HG03280 (cell line): ENCODE measurements around the gene MICAL3.
A peak's percentile ranks its signal among the peaks of the same experiment; 100 is the strongest.
"Not testable (repeated sequence)": the region's sequence is repeated elsewhere in the genome, so short reads cannot be mapped to it uniquely, and the experiment has no call there.

Experiments
- ATAC-seq: cut with Tn5 transposase; IDR thresholded peaks from one replicate; pipeline ENCODE4 v1.9.1; 2021; ENCODE audit warnings: mild to moderate bottlenecking, moderate library complexity; ENCODE audit not compliant: unreplicated experiment

The MICAL3 gene

GRCh38 chr22:18032455-18033101, 8.2 kb upstream of the MICAL3 start:
- ATAC-seq = no peak

- ATAC-seq = no peak
Observed at GRCh38 chr22:18031695-18032454, 7.5 kb upstream of the MICAL3 start.

DNA sequence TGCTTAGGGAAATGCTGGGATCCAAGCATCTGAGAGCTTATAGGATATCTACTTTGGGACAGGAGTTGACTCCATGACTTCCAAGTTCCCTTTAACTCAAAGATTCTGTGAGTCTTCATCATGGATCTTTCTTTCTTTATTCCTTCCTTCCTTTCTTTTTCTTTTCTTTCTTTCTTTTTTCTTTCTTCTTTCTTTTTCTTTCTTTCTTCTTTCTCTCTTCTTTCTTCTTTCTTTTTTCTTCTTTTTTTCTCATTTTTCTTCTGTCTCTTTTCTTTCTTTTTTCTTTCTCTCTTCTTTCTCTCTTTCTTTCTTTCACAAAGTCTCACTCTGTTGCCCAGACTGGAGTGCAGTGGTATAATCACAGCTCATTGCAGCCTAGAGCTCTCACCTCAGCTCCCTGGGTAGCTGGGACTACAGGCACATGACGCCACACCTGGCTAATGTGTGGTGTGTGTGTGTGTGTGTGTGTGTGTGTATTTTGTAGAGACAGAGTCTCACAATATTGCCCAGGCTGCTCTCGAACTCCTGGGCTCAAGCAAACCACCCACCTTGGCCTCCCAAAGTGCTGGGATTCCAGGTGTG, 5.4 kb upstream of the MICAL3 start:
- ATAC-seq = no peak

- ATAC-seq = peak; percentile 46
Observed at GRCh38 chr22:18028817-18029527, 4.6 kb upstream of the MICAL3 start.

DNA sequence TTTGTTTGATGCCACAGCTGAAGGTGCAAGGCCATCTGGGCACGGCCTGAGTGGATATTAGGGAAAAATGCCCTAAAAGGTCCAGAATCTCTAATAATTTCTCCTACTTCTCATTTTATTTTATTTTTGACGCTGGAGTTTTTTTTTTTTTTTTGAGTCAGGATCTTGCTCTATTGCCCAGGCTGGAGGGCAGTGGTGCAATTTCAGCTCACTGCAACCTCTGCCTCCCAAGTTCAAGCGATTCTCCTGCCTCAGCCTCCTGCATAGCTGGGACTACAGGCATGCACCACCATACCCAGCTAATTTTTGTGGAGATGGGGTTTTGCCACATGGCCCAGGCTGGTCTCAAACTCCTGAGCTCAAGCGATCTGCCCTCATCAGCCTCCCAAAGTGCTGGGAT, 1.5 kb upstream of the MICAL3 start:
- not testable (repeated sequence) for ATAC-seq

DNA sequence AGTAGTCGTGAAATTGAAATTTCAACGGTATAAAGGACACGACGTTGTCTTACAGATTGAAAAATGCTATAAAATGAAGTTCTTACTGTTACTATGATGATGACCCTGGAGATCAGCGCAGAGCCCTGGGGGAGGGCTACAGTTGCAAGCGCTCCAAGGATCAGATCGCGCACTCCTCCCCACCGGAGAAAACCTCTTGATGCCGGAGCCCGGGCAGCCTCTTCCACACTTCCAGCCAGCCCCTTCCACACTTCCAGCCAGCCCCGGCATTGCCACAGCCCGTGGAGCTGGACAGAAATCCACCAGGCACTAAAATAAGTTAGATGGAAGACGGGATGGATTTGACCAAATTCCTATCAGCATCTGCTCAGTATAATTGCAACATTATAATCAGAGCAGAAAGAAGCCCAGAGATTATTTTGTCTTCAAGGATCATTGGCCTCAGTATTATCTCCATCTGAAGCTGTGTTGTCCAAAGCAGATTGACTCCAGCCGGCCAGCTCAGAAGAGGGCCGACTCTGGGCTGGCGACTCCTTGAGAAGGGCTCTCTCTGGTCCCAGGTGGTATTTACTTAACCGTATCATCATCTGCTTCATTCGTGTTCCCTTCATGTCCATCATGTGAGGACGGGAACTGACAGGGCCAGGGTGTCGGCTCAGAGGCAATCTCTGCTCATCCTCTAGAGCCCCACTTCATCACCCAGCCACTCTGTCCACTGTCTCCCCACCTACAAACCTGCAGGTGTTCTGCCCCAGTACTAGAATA, 777 bp upstream of the MICAL3 start:
- ATAC-seq = no peak

DNA sequence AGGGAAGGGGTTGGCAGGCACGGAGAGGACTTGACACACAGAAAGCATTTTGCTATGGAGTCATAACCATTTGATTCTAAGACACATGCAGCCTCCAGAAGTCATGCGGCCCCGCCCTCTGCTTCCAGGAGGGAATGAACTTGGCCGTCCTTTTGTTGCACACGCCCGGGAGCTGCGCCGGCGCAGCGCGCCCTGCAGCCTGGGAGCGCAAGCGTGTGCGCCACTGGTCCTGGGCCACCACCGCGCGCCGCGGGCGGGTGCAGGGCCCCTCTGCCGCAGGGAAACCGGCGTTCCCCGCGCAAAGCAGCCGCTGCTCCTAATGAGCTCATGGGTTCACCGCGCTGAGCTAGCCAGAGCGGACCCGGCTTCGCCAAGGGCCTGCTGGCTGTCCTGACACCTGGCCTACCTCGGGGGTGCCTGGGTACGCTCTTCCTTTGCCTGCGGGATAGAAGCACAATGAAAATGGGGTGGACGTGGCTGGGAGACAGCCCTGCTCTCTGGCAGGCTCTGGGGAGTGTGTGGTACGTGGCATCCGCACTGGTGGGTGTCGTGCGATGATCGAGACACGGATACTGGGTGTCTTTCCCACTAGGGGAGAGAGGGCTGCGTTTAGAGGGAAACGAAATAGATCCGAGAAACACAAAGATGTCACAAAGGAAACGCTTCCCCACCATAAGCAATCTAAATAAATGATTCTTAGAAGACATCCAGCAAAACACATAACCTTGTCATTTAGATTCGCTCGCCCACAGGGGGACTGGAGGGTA, 669 bp downstream of the MICAL3 start:
- ATAC-seq = no peak

- no peak for ATAC-seq
Observed at GRCh38 chr22:18022876-18023275, 1.5 kb downstream of the MICAL3 start.

- ATAC-seq = no peak
Observed at GRCh38 chr22:18021431-18021830, 2.9 kb downstream of the MICAL3 start.

DNA sequence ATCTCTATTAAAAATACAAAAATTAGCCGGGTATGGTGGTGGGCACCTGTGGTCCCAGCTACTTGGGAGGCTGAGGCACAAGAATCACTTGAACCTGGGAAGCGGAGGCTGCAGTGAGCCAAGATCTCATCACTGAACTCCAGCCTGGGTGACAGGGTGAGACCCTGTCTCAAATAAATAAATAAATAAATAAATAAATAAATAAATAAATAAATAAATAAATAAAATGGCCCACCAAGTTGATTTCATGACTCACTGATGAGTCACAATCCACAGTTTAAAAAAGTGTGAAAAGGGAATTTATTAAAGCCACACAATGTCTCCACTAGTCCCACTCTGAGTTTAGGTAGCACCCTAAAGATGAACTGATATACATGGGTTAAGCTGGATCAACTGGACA, 3.6 kb downstream of the MICAL3 start:
- ATAC-seq = not testable (repeated sequence)

GRCh38 chr22:18013947-18014346, 10.4 kb downstream of the MICAL3 start:
- ATAC-seq = no peak

- ATAC-seq = no peak
Observed at GRCh38 chr22:18013436-18013835, 10.9 kb downstream of the MICAL3 start.

- ATAC-seq = no peak
Observed at GRCh38 chr22:18012531-18012930, 11.8 kb downstream of the MICAL3 start.

- ATAC-seq = no peak
Observed at GRCh38 chr22:18010266-18010665, 14.1 kb downstream of the MICAL3 start.

- ATAC-seq = no peak
Observed at GRCh38 chr22:18008136-18008535, 16.2 kb downstream of the MICAL3 start.

- ATAC-seq = no peak
Observed at GRCh38 chr22:18005201-18005926, 19.0 kb downstream of the MICAL3 start.

DNA sequence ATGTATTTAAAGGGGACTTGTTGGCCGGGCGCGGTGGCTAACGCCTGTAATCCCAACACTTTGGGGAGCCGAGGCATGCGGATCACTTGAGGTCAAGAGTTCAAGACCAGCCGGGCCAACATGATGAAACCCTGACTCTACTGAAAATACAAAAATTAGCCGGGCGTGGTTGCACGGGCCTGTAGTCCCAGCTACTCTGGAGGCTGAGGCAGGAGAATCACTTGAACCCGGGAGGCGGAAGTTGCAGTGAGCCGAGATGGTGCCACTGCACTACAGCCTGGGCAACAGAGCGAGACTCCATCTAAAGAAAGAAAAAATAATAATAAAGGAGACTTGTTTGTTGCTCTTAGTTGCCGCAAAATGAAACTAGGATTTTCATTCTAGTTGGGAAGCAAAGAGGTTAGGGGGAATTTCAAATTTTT, 22.5 kb downstream of the MICAL3 start:
- ATAC-seq = not testable (repeated sequence)

DNA sequence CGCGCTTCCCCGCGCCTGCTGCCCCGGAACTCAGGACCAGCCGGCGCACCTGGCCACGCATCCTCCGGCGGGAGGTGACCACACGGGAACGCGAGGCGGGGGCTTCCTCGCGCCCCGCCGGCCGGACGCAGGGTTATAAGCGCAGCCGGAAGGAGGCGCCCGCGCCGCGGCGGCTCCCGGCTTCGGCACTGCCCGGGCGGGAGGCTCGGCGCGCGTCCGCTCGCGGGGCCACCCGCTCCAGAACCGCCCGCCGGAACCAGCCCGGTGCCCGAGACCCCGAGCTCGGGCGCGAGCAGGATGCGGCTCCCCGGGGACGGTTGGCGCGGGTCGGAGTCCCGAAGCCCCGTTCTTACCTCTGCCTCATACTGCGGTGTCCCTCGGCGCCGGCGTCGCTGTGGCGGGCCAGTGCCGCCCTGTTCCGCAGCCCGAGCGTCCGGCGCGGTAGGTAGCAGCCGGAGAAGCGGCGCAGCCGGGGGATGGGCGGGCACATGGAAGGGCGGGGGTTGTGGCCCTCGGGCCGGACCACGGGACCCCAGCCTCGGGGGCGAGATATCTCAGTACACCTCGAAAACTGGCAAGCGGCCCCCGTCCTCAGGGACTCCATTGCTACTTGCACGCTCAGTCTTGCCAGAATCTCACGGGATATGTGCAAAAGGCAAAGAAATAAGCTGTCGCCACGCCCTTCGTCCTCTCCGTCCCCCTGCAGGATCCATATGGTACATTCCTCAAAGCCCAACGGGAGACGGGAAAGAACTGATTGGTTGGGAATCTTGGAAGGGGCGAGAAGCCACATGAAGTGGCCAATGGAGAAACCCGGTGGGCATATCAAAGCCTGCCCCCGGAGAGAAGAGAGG, 23.1 kb downstream of the MICAL3 start:
- no peak for ATAC-seq
